T-helper 1 cell treated with Interleukin-12 subunit alpha and Interleukin-12 subunit beta and Interleukin-4 antibody, amounts not matched to agents 30 μg/mL and 1 μg/mL, for 36 hours (primary cell): ENCODE measurements around the gene HDGFL2.

Experiments used
- H3K27ac Mint-ChIP-seq: one replicate; pipeline ENCODE4 v1.8.0; 2021; ENCODE audit warnings: mild to moderate bottlenecking, mixed read lengths
- H3K27me3 Mint-ChIP-seq: one replicate; pipeline ENCODE4 v1.8.0; 2021; ENCODE audit warnings: low read depth, mixed read lengths
- H3K36me3 Mint-ChIP-seq: one replicate; pipeline ENCODE4 v1.8.0; 2021; ENCODE audit warnings: low read depth, mixed read lengths
- H3K4me1 Mint-ChIP-seq: one replicate; pipeline ENCODE4 v1.8.0; 2021; ENCODE audit warnings: low read depth, mixed read lengths
- H3K4me3 Mint-ChIP-seq: one replicate; pipeline ENCODE4 v1.8.0; 2021; ENCODE audit warnings: mild to moderate bottlenecking, moderate library complexity, mixed read lengths
- H3K9me3 Mint-ChIP-seq: one replicate; pipeline ENCODE4 v1.8.0; 2021; ENCODE audit warnings: mixed read lengths

The HDGFL2 gene

DNA sequence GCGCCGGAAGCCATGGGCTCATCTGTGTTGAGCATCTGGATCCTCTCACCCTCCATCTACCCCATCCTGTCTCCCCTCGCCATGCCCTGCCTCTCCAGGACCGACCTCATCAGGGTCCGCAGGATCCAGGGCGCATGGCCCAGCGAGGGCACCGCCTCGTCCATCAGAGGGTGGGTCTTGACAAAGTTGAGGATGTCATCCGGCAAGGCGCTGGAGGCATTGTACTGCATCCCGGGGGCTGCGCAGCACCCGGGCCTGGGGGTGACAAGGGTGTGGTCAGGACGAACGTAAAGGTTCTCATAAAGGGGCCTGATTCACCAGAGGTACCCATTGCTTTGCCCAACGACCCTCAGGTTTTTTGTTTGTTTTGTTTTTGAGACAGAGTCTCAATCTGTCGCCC, 77.9 kb downstream of the HDGFL2 start:
- H3K36me3 Mint-ChIP-seq: no peaks in the 10 kb centered on the region
- no peaks in the 10 kb centered on the region for H3K9me3 Mint-ChIP-seq
- H3K4me1 Mint-ChIP-seq: no peaks in the 10 kb centered on the region
- H3K4me3 Mint-ChIP-seq: no peak overlapping the region
- H3K27me3 Mint-ChIP-seq: no peaks in the 10 kb centered on the region
- no peak overlapping the region for H3K27ac Mint-ChIP-seq

DNA sequence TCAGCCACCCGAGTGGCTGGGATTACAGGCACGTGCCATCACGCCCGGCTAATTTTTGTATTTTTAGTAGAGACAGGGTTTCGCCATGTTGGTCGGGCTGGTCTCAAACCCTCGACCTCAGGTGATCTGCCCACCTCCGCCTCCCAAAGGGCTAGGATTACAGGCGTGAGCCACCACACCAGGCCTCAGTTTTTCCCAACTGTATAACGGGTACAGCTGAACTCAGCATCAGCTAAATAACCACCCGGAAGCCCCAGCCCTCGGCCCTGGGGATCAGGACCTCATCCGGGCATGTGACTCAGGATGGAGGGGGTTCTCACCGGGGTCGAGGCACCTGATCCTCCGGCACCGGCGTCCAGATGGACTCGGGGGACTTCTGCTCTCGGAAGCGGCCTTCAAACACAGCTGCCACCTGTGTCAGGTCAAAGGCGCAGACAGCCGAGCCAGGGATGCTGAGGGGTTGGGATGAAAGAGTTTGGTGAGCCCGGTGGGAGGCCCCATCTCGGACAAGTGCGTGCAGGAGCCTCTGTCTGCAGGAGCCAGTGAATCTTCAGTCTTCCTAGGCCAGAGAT, 78.5 kb downstream of the HDGFL2 start:
- Mint-ChIP-seq H3K36me3 (no peaks in the 10 kb centered on the region), H3K9me3 (no peaks in the 10 kb centered on the region), H3K27me3 (no peaks in the 10 kb centered on the region), H3K27ac (no peak overlapping the region), H3K4me1 (no peaks in the 10 kb centered on the region), H3K4me3 (no peak overlapping the region)
